Smooth muscle cell (in vitro differentiated cells): ENCODE measurements around the gene WDR74. TPM values are rescaled to one million over a fixed set of nuclear protein-coding genes. Genes with fewer than 3 reads are reported as not detected.
"Not testable (repeated sequence)": the region's sequence is repeated elsewhere in the genome, so short reads cannot be mapped to it uniquely, and the experiment has no call there.

Experiments used
- DNase-seq: peaks from one replicate; lab custom pipeline; 2025; ENCODE audit not compliant: unreplicated experiment; lab: John Stamatoyannopoulos, UW
- H2AFZ ChIP-seq: fragments of 200-600 bp; sonication (generic); 2 replicates; pipeline ENCODE4 v1.6.0; 2016; ENCODE audit warnings: antibody characterized with exemption, low read depth, mild to moderate bottlenecking
- H3F3A ChIP-seq: fragments of 200-600 bp; sonication (generic); 2 replicates; pipeline ENCODE4 v1.6.0; 2017; ENCODE audit warnings: antibody characterized with exemption, low read depth
- H3K27ac ChIP-seq: fragments of 200-600 bp; sonication (generic); 2 replicates; pipeline ENCODE4 v1.5.1; 2016; ENCODE audit warnings: low read depth, mild to moderate bottlenecking
- H3K27me3 ChIP-seq: fragments of 200-600 bp; sonication (generic); 2 replicates; pipeline ENCODE4 v1.6.1; 2016; ENCODE audit warnings: low read depth, mild to moderate bottlenecking
- H3K36me3 ChIP-seq: fragments of 200-600 bp; sonication (generic); 2 replicates; pipeline ENCODE4 v1.5.1; 2016; ENCODE audit warnings: low read depth
- H3K4me1 ChIP-seq: fragments of 200-600 bp; sonication (generic); 2 replicates; pipeline ENCODE4 v1.5.1; 2016; ENCODE audit warnings: low read depth
- H3K4me2 ChIP-seq: fragments of 200-600 bp; sonication (generic); 2 replicates; pipeline ENCODE4 v1.6.0; 2016; ENCODE audit warnings: mild to moderate bottlenecking
- H3K4me3 ChIP-seq: fragments of 200-600 bp; sonication (generic); 2 replicates; pipeline ENCODE4 v1.5.1; 2016; ENCODE audit warnings: mild to moderate bottlenecking
- H3K79me2 ChIP-seq: fragments of 200-600 bp; sonication (generic); 2 replicates; pipeline ENCODE4 v1.6.0; 2016; ENCODE audit warnings: low read depth, mild to moderate bottlenecking
- H3K9ac ChIP-seq: fragments of 200-600 bp; sonication (generic); 2 replicates; pipeline ENCODE4 v1.6.0; 2016; ENCODE audit warnings: low read depth
- H3K9me3 ChIP-seq: fragments of 200-600 bp; sonication (generic); replicated peaks from 2 replicates; pipeline ENCODE4 v1.5.1; 2016; ENCODE audit warnings: low read depth
- H4K20me1 ChIP-seq: fragments of 200-600 bp; sonication (generic); 2 replicates; pipeline ENCODE4 v1.6.0; 2016; ENCODE audit warnings: low read depth
- whole genome bisulfite sequencing: methylation state at CpG from one replicate; pipeline ENCODE4 v1.1.7; 2016; ENCODE audit warnings: low lambda C conversion rate; 5-methylcytosine and 5-hydroxymethylcytosine counted together
- polyA plus RNA-seq: library from polyadenylated mRNA; unstranded; fragments of >200 nt; fragmentation: Nextera tagmentation; extraction: Ambion mirVana; gene quantifications from 2 replicates; pipeline ENCODE4 v1.2.1, GENCODE V29; 2016
- total RNA-seq: library from RNA; depleted of rRNA; stranded (reverse); fragments of >200 nt; gene quantifications from 2 replicates; pipeline ENCODE4 v1.2.3, GENCODE V29; 2014
- TF ChIP-seq, protein P1 (sequence below): fragments of 200-600 bp; sonication (generic); IDR thresholded peaks from 2 replicates; pipeline ENCODE4 v1.5.1; 2017; ENCODE audit warnings: borderline replicate concordance, mild to moderate bottlenecking, antibody characterized with exemption; ENCODE audit not compliant: insufficient read depth, poor library complexity, severe bottlenecking

Gene WDR74
- total and polyA plus RNA-seq, 2 experiments from 2014 or later = 36.6 to 46.1 TPM

DNA sequence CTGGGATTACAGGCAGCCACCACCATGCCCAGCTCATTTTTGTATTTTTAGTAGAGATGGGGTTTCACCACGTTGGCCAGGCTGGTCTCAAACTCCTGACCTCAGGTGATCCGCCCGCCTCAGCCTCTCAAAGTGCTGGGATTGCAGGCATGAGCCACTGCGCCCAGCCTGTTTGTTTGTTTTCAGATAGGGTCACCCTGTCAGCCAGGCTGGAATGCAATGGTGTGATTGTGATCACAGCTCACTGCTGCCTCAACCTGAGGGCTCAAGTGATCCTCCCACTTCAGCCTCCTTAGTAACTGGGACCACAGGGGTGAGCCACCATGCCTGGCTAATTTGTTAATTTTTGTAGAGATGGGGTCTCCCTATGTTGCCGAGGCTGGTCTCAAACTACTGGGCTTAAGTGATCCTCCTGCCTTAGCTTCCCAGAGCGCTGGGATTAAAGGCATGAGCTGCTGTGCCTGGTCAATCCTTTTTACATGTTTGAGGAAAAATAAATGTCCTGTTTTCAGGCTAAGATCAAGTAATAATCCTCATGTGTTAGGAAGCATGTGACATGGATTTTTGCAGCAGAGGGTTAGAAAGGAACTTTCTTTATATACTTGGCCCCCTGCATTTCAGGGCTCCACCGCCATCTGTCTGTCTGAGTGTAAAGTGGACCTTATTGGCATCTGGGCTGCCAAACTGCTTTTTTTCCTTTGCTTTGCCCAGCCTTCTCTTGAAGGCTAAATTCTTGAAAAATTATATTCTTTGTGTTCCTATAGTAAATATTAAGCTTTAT lies 36.5 kb upstream of the WDR74 start:
- TF ChIP-seq, protein P1, sequence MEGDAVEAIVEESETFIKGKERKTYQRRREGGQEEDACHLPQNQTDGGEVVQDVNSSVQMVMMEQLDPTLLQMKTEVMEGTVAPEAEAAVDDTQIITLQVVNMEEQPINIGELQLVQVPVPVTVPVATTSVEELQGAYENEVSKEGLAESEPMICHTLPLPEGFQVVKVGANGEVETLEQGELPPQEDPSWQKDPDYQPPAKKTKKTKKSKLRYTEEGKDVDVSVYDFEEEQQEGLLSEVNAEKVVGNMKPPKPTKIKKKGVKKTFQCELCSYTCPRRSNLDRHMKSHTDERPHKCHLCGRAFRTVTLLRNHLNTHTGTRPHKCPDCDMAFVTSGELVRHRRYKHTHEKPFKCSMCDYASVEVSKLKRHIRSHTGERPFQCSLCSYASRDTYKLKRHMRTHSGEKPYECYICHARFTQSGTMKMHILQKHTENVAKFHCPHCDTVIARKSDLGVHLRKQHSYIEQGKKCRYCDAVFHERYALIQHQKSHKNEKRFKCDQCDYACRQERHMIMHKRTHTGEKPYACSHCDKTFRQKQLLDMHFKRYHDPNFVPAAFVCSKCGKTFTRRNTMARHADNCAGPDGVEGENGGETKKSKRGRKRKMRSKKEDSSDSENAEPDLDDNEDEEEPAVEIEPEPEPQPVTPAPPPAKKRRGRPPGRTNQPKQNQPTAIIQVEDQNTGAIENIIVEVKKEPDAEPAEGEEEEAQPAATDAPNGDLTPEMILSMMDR = no peak
- Histone ChIP-seq H3K27me3 (no peaks in the 10 kb centered on the region), H3K4me3 (no peak overlapping the region), H3K79me2 (peaks cover 10% of the 10 kb centered on the region), H3K27ac (no peak overlapping the region), H3K9me3 (no peaks in the 10 kb centered on the region), H3F3A (peaks cover 11% of the 10 kb centered on the region), H4K20me1 (no peaks in the 10 kb centered on the region), H3K4me1 (peaks cover 9% of the 10 kb centered on the region), H2AFZ (no peak overlapping the region), H3K4me2 (no peak overlapping the region), H3K9ac (no peak overlapping the region), H3K36me3 (no peaks in the 10 kb centered on the region)
- no peak for DNase-seq
- WGBS = 61% methylated on average over 7 of the region's 7 CpGs

DNA sequence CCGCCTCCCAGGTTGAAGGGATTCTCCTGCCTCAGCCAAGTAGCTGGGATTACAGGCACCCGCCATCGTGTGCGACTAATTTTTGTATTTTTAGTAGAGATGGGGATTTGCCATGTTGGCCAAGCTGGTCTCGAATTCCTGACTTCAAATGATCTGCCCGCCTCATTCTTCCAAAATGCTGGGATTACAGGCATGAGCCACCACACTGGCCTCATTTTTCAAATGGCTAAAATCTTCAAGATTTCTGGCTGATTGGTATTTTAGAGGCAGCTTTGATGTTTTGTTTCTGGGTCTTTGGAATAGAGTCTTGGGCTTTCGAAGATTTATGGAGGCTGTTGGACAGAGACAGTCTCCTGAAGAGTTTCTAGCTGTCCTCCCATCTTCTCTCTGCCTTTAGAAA lies 35.5 kb upstream of the WDR74 start:
- Histone ChIP-seq H3K9me3 (no peaks in the 10 kb centered on the region), H3K27me3 (no peaks in the 10 kb centered on the region), H3K36me3 (no peaks in the 10 kb centered on the region), H4K20me1 (no peaks in the 10 kb centered on the region), H2AFZ (no peak overlapping the region), H3K4me2 (no peak overlapping the region), H3F3A (peaks cover 10% of the 10 kb centered on the region), H3K79me2 (peaks cover 17% of the 10 kb centered on the region), H3K4me3 (no peak overlapping the region), H3K9ac (no peak overlapping the region), H3K27ac (no peak overlapping the region), H3K4me1 (peaks cover 3% of the 10 kb centered on the region)
- TF ChIP-seq, protein P1 = no peak
- DNase-seq = no peak
- WGBS = 88% methylated on average over 7 of the region's 7 CpGs

DNA sequence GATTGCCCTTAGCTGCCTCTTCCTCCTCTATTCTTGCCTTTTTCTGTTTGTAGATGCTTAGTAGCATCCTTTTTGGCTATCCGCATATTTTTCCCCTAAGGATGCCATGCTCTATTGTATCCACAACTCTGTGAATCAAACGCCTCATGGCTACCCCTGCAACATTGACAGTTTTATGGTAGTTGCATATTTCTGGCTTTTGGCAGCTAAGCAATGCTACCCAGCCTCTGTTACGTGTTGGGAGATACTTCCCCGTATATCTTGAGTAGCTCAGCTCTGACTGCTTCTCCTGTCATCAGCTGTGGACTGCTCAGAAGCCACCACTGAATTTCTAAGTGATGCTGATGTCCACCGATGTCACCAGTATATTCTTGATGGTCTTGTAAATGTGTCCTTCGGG lies 26.2 kb upstream of the WDR74 start:
- peaks cover 53% of the 10 kb centered on the region for H3K79me2 ChIP-seq
- no peak overlapping the region for H3K4me2 ChIP-seq
- WGBS = 55% methylated on average over 6 of the region's 6 CpGs
- H3K4me3 ChIP-seq = no peak overlapping the region
- no peak overlapping the region for H2AFZ ChIP-seq
- no peaks in the 10 kb centered on the region for H4K20me1 ChIP-seq
- no peak for DNase-seq
- no peak overlapping the region for H3K9ac ChIP-seq
- H3K36me3 ChIP-seq = no peaks in the 10 kb centered on the region
- peaks cover 5% of the 10 kb centered on the region for H3F3A ChIP-seq
- H3K4me1 ChIP-seq = peaks cover 6% of the 10 kb centered on the region
- H3K9me3 ChIP-seq = no peaks in the 10 kb centered on the region
- H3K27ac ChIP-seq = no peak overlapping the region
- TF ChIP-seq, protein P1 = no peak
- no peaks in the 10 kb centered on the region for H3K27me3 ChIP-seq

DNA sequence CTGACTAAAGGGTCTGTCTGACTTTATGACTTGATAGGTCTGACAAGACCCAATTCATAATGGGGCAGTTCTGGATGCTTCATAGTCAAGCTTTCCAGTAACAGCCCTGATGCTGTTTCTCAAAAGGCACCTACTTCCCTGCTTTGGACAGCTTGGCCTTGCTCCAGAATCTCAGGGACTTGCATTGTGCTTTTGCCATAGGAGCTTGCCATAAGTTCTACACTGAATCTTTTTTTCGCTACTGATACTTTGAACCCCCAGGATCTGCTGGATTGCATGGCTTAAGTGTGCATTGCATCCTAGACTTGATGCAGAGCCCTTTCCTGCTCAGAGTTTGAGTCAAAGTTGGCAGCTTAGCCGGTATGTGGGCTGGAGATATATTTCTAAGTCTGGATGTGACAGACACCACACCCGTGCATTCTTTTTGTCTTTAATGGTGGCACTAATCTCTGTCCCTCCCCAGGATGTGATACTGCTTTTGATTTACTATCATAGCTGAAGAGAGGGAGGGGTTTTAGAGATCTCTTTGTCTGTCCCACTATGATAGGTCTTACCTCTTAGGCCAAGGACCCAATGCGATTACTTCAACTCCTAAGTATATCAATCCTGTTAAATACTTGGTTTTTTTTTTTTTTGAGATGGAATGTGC lies 24.4 kb upstream of the WDR74 start:
- Histone ChIP-seq H3K4me3 (no peak overlapping the region), H3K27ac (no peak overlapping the region), H3K4me2 (no peak overlapping the region), H3K79me2 (peaks cover 35% of the 10 kb centered on the region), H3K9me3 (no peaks in the 10 kb centered on the region), H4K20me1 (no peaks in the 10 kb centered on the region), H3K9ac (no peak overlapping the region), H3K36me3 (no peaks in the 10 kb centered on the region), H3F3A (peaks cover 14% of the 10 kb centered on the region), H3K27me3 (no peaks in the 10 kb centered on the region), H2AFZ (no peak overlapping the region), H3K4me1 (peaks cover 6% of the 10 kb centered on the region)
- no peak for DNase-seq
- 66% methylated on average over 4 of the region's 4 CpGs for WGBS
- TF ChIP-seq, protein P1 = no peak

DNA sequence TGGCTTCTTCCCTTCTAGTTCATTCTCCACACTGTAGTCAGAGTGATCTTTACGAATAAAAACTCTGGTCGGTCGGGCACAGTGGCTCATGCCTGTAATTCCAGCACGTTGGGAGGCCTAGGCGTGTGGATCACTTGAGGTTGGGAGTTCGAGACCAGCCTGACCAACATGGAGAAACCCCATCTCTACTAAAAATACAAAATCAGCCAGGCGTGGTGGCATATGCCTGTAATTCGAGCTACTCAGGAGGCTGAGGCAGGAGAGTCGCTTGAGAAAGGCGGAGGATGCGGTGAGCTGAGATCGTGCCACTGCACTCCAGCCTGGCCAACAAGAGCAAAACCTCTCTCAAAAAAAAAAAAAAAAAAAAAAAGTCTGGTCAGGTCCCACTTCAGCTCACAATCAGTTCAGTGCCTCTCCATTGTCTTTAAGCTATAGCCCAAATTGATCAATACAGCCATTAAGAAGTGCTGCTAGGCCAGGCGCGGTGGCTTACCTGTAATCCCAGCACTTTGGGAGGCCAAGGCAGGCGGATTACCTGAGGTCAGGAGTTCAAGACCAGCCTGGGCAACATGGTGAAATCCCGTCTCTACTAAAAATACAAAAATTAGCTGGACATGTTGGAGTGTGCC lies 22.3 kb upstream of the WDR74 start:
- H3K4me3 ChIP-seq, H3K36me3 ChIP-seq, H3K9me3 ChIP-seq, H3K9ac ChIP-seq, H2AFZ ChIP-seq, H4K20me1 ChIP-seq, H3K27me3 ChIP-seq, DNase-seq: not testable (repeated sequence)
- Histone ChIP-seq H3K4me2 (peak overlapping the region; percentile 96), H3K4me1 (peaks cover 19% of the 10 kb centered on the region), H3F3A (peaks cover 20% of the 10 kb centered on the region), H3K79me2 (peaks cover 21% of the 10 kb centered on the region), H3K27ac (peak overlapping the region; percentile 64)
- 69% methylated on average over 16 of the region's 16 CpGs for WGBS
